Measurements from ENCODE around the gene ACTMAP. TPM values are rescaled to one million over a fixed set of nuclear protein-coding genes. Genes with fewer than 3 reads are reported as not detected.
"Not testable (repeated sequence)": the region's sequence is repeated elsewhere in the genome, so short reads cannot be mapped to it uniquely, and the experiment has no call there.

Gene ACTMAP
- total and polyA plus RNA-seq, 2 of the 13 experiments (the other 11 are each of a cell fraction or from before 2014, with no cell fraction given), result 2.2 to 7.9 TPM

DNA sequence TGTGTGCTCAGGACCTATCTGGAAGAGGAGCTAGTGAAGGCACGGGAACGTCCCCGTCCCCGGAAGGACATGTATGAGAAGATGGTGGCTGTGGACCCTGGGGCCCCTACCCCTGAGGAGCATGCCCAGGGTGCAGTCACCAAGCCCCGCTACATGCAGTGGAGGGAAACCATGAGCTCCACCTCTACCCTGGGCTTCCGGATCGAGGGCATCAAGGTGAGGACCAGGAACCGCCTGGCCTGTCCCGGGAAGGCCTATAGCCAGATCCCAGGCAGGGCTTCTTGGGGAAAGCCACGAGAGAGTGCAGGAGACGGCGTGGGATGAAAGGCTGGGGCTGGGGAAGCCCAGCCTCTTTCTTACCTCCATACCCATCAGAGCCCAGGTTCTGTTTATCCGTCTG lies 17.1 kb downstream of the ACTMAP start:
- no peak overlapping the region for H3K4me3 ChIP-seq (replicated peaks in 1 of 3; ENCODE audit: insufficient read depth in 1 of 3, low read depth in 2 of 3, low read length in 3 of 3)
- no peak overlapping the region for H3K4me2 ChIP-seq (ENCODE audit: low read depth, low read length)
- no peak overlapping the region for H3K9ac ChIP-seq (ENCODE audit: insufficient read depth, low read depth, low read length)
- peaks cover 32 to 72% of the 10 kb centered on the region in 2 experiments for H3K36me3 ChIP-seq (replicated peaks in 1 of 2; ENCODE audit: control insufficient read depth in 1 of 2, insufficient read depth in 2 of 2, low read length in 2 of 2)
- intact Hi-C loops (cut with micrococcal nuclease; ENCODE audit: unreplicated experiment) (no loop called here), in situ Hi-C loops (cut with HindIII; ENCODE audit: extremely low pct_ligation_motif_present, low pct_unique_long_range_greater_than_20kb) (no loop called here)
- H4K20me1 ChIP-seq (ENCODE audit: insufficient read depth, low read length), result no peaks in the 10 kb centered on the region
- FAIRE-seq, result no peak
- ChIA-PET POLR2A (no interaction called here), CTCF (ENCODE audit: low intra/inter-chr PET ratio, low total read pairs) (no interaction called here)
- H3K27me3 ChIP-seq (ENCODE audit: control insufficient read depth in 1 of 2, insufficient read depth in 2 of 2, low read length in 2 of 2), result no peaks in the 10 kb centered on the region
- no peak for TF ChIP-seq GLI4 (CRISPR knock-in tag; IDR thresholded peaks at IDR 0.05; ENCODE audit: borderline replicate concordance)
- TF ChIP-seq KDM6A (CRISPR knock-in tag; IDR thresholded peaks at IDR 0.05; ENCODE audit: low read depth), result no peak
- TF ChIP-seq, protein P1, sequence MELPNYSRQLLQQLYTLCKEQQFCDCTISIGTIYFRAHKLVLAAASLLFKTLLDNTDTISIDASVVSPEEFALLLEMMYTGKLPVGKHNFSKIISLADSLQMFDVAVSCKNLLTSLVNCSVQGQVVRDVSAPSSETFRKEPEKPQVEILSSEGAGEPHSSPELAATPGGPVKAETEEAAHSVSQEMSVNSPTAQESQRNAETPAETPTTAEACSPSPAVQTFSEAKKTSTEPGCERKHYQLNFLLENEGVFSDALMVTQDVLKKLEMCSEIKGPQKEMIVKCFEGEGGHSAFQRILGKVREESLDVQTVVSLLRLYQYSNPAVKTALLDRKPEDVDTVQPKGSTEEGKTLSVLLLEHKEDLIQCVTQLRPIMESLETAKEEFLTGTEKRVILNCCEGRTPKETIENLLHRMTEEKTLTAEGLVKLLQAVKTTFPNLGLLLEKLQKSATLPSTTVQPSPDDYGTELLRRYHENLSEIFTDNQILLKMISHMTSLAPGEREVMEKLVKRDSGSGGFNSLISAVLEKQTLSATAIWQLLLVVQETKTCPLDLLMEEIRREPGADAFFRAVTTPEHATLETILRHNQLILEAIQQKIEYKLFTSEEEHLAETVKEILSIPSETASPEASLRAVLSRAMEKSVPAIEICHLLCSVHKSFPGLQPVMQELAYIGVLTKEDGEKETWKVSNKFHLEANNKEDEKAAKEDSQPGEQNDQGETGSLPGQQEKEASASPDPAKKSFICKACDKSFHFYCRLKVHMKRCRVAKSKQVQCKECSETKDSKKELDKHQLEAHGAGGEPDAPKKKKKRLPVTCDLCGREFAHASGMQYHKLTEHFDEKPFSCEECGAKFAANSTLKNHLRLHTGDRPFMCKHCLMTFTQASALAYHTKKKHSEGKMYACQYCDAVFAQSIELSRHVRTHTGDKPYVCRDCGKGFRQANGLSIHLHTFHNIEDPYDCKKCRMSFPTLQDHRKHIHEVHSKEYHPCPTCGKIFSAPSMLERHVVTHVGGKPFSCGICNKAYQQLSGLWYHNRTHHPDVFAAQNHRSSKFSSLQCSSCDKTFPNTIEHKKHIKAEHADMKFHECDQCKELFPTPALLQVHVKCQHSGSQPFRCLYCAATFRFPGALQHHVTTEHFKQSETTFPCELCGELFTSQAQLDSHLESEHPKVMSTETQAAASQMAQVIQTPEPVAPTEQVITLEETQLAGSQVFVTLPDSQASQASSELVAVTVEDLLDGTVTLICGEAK (IDR thresholded peaks at IDR 0.05), result no peak
- TF ChIP-seq, protein P1 (CRISPR knock-in tag; IDR thresholded peaks at IDR 0.05), result no peak
- TF ChIP-seq, protein P2, sequence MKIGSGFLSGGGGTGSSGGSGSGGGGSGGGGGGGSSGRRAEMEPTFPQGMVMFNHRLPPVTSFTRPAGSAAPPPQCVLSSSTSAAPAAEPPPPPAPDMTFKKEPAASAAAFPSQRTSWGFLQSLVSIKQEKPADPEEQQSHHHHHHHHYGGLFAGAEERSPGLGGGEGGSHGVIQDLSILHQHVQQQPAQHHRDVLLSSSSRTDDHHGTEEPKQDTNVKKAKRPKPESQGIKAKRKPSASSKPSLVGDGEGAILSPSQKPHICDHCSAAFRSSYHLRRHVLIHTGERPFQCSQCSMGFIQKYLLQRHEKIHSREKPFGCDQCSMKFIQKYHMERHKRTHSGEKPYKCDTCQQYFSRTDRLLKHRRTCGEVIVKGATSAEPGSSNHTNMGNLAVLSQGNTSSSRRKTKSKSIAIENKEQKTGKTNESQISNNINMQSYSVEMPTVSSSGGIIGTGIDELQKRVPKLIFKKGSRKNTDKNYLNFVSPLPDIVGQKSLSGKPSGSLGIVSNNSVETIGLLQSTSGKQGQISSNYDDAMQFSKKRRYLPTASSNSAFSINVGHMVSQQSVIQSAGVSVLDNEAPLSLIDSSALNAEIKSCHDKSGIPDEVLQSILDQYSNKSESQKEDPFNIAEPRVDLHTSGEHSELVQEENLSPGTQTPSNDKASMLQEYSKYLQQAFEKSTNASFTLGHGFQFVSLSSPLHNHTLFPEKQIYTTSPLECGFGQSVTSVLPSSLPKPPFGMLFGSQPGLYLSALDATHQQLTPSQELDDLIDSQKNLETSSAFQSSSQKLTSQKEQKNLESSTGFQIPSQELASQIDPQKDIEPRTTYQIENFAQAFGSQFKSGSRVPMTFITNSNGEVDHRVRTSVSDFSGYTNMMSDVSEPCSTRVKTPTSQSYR (CRISPR knock-in tag; IDR thresholded peaks at IDR 0.05; ENCODE audit: borderline replicate concordance), result no peak
- no peak for TF ChIP-seq NFKBIZ (CRISPR knock-in tag; IDR thresholded peaks at IDR 0.05)
- no peaks in the 10 kb centered on the region for H3K79me2 ChIP-seq (ENCODE audit: insufficient read depth, low read length)
- 95% methylated on average over 13 of the region's 13 CpGs for WGBS (ENCODE audit: low lambda C conversion rate)
- H3K4me1 ChIP-seq (ENCODE audit: insufficient read depth, low read length), result peaks cover 19% of the 10 kb centered on the region
- no peak overlapping the region for H3K27ac ChIP-seq (ENCODE audit: extremely low read length, insufficient read depth, low read length)
- BruUV-seq (replicated peaks), result no TSS peak
- no peak overlapping the region for H2AFZ ChIP-seq (ENCODE audit: low read length)
- no peaks in the 10 kb centered on the region for H3K9me3 ChIP-seq (ENCODE audit: low read length)
- no peak for ATAC-seq
- DNase-seq (ENCODE audit: low spot score), result no peak

DNA sequence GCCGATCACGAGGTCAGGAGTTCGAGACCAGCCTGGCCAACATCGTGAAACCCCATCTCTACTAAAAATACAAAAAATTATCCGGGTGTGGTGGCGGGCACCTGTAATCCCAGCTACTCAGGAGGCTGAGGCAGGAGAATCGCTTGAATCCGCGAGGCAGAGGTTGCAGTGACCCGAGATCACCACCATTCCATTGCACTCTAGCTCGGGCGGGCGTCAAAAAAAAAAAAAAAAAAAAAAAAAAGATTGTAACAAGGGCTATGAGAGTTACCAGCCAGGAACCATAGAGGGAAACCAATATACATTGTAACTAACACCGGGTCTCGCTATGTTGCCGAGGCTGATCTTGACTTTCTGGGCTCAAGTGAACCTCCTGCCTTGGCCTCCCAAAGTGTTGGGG lies 18.0 kb downstream of the ACTMAP start:
- H3K4me3 ChIP-seq (replicated peaks in 1 of 3; ENCODE audit: insufficient read depth in 1 of 3, low read depth in 2 of 3, low read length in 3 of 3); H3K27me3 ChIP-seq (ENCODE audit: control insufficient read depth in 1 of 2, insufficient read depth in 2 of 2, low read length in 2 of 2); H3K4me2 ChIP-seq (ENCODE audit: low read depth, low read length); ATAC-seq; in situ Hi-C loops (cut with HindIII; ENCODE audit: extremely low pct_ligation_motif_present, low pct_unique_long_range_greater_than_20kb); H3K79me2 ChIP-seq (ENCODE audit: insufficient read depth, low read length); H3K9ac ChIP-seq (ENCODE audit: insufficient read depth, low read depth, low read length); H4K20me1 ChIP-seq (ENCODE audit: insufficient read depth, low read length); CTCF ChIA-PET (ENCODE audit: low intra/inter-chr PET ratio, low total read pairs); H3K27ac ChIP-seq (ENCODE audit: extremely low read length, insufficient read depth, low read length); POLR2A ChIA-PET; intact Hi-C loops (cut with micrococcal nuclease; ENCODE audit: unreplicated experiment); BruUV-seq (replicated peaks); H3K9me3 ChIP-seq (ENCODE audit: low read length); DNase-seq (ENCODE audit: low spot score); H2AFZ ChIP-seq (ENCODE audit: low read length); FAIRE-seq: not testable (repeated sequence)
- WGBS (ENCODE audit: low lambda C conversion rate), result 93% methylated on average over 16 of the region's 16 CpGs
- Histone ChIP-seq H3K4me1 (ENCODE audit: insufficient read depth, low read length) (peaks cover 19% of the 10 kb centered on the region), H3K36me3 (replicated peaks in 1 of 2; ENCODE audit: control insufficient read depth in 1 of 2, insufficient read depth in 2 of 2, low read length in 2 of 2) (peaks cover 29 to 77% of the 10 kb centered on the region in 2 experiments)
